GM18502 (cell line): ENCODE results near the gene NUDT3.
A peak's percentile ranks its signal among the peaks of the same experiment; 100 is the strongest.

Experiments
- ATAC-seq: cut with Tn5 transposase; IDR thresholded peaks from one replicate; pipeline ENCODE4 v1.9.1; 2021; ENCODE audit warnings: mild to moderate bottlenecking; ENCODE audit not compliant: unreplicated experiment, poor library complexity

The NUDT3 gene

GRCh38 chr6:34300332-34300751 is 92.1 kb downstream of the NUDT3 start:
- ATAC-seq = no peak

GRCh38 chr6:34298941-34299340 is 93.5 kb downstream of the NUDT3 start:
- ATAC-seq = no peak

GRCh38 chr6:34295721-34296120 is 96.7 kb downstream of the NUDT3 start:
- peak; percentile 87 for ATAC-seq

GRCh38 chr6:34292954-34293353 is 99.5 kb downstream of the NUDT3 start:
- no peak for ATAC-seq

GRCh38 chr6:34289137-34289536 is 103.3 kb downstream of the NUDT3 start:
- ATAC-seq = no peak

GRCh38 chr6:34288581-34288980 is 103.9 kb downstream of the NUDT3 start:
- peak; percentile 52 for ATAC-seq

GRCh38 chr6:34285448-34286164 is 106.9 kb downstream of the NUDT3 start:
- ATAC-seq = no peak

GRCh38 chr6:34284563-34285447 is 107.7 kb downstream of the NUDT3 start:
- no peak for ATAC-seq

GRCh38 chr6:34281702-34282334 is 110.7 kb downstream of the NUDT3 start:
- ATAC-seq = no peak

GRCh38 chr6:34280216-34280615 is 112.3 kb downstream of the NUDT3 start:
- ATAC-seq = no peak

- ATAC-seq = no peak
Measured at GRCh38 chr6:34278833-34279232, 113.6 kb downstream of the NUDT3 start.

- no peak for ATAC-seq
Measured at GRCh38 chr6:34277763-34278112, 114.7 kb downstream of the NUDT3 start.

GRCh38 chr6:34276881-34277762 is 115.3 kb downstream of the NUDT3 start:
- no peak for ATAC-seq

- no peak for ATAC-seq
Measured at GRCh38 chr6:34276191-34276590, 116.3 kb downstream of the NUDT3 start.

- ATAC-seq = no peak
Measured at GRCh38 chr6:34275128-34275804, 117.2 kb downstream of the NUDT3 start.

GRCh38 chr6:34274129-34274528 is 118.3 kb downstream of the NUDT3 start:
- no peak for ATAC-seq

GRCh38 chr6:34273242-34273805 is 119.1 kb downstream of the NUDT3 start:
- ATAC-seq = no peak

- ATAC-seq = no peak
Measured at GRCh38 chr6:34272013-34272926, 120.2 kb downstream of the NUDT3 start.
